H1 (cell line): ENCODE measurements around the gene PRUNE1. TPM values are rescaled to one million over a fixed set of nuclear protein-coding genes. Genes with fewer than 3 reads are reported as not detected.

Experiments
- FOSL1 ChIP-seq: IDR thresholded peaks from 2 replicates; pipeline ENCODE4 v1.6.1; 2011; ENCODE audit warnings: mild to moderate bottlenecking, low read depth, low read length, moderate library complexity; ENCODE audit not compliant: insufficient read depth
- POLR2AphosphoS5 ChIP-seq: IDR thresholded peaks from 2 replicates; pipeline ENCODE4 v1.6.1; 2011; ENCODE audit warnings: low read depth, low read length
- TEAD4 ChIP-seq: IDR thresholded peaks from 2 replicates; pipeline ENCODE4 v1.6.1; 2012; ENCODE audit warnings: low read depth, low read length, inconsistent platforms, mixed read lengths
- polyA plus RNA-seq, 7 experiments: library from polyadenylated mRNA; depleted of rRNA in 3 of 7; stranded (reverse) in 5 of 7; unstranded in 2 of 7; fragments of >200 nt in 5 of 7; fragments of 200-250 nt in 2 of 7; gene quantifications; 1 replicate in 5 of 7; 2 replicates in 1 of 7; 4 replicates in 1 of 7; pipeline versions ENCODE4 v1.2.1 to v1.2.3, GENCODE V29; 2011 to 2013; ENCODE audit warnings: missing spikeins in 2 of 7, mixed read lengths in 2 of 7
- total RNA-seq: library from RNA; stranded (reverse); fragmentation: NEBNext Ultra II Directional; extraction: Animal tissue kit (Norgen Biotek cat#: 25700); gene quantifications from 2 replicates; pipeline ENCODE4 v1.2.1, GENCODE V29; 2021
- TF ChIP-seq, protein P1 (sequence below): fragments of 300-600 bp; sonication (generic); IDR thresholded peaks from 2 replicates; pipeline ENCODE4 v1.7.1; 2012; ENCODE audit warnings: low read length, moderate library complexity, mild to moderate bottlenecking, inconsistent platforms; ENCODE audit not compliant: insufficient replicate concordance

Gene PRUNE1
- total and polyA plus RNA-seq, 2 of the 8 experiments (the other 6 are each of a cell fraction or from before 2014, with no cell fraction given) = 32.8 to 54.2 TPM

GRCh38 chr1:151035167-151035566, 26.9 kb downstream of the PRUNE1 start (continued):
- TF ChIP-seq, protein P1, sequence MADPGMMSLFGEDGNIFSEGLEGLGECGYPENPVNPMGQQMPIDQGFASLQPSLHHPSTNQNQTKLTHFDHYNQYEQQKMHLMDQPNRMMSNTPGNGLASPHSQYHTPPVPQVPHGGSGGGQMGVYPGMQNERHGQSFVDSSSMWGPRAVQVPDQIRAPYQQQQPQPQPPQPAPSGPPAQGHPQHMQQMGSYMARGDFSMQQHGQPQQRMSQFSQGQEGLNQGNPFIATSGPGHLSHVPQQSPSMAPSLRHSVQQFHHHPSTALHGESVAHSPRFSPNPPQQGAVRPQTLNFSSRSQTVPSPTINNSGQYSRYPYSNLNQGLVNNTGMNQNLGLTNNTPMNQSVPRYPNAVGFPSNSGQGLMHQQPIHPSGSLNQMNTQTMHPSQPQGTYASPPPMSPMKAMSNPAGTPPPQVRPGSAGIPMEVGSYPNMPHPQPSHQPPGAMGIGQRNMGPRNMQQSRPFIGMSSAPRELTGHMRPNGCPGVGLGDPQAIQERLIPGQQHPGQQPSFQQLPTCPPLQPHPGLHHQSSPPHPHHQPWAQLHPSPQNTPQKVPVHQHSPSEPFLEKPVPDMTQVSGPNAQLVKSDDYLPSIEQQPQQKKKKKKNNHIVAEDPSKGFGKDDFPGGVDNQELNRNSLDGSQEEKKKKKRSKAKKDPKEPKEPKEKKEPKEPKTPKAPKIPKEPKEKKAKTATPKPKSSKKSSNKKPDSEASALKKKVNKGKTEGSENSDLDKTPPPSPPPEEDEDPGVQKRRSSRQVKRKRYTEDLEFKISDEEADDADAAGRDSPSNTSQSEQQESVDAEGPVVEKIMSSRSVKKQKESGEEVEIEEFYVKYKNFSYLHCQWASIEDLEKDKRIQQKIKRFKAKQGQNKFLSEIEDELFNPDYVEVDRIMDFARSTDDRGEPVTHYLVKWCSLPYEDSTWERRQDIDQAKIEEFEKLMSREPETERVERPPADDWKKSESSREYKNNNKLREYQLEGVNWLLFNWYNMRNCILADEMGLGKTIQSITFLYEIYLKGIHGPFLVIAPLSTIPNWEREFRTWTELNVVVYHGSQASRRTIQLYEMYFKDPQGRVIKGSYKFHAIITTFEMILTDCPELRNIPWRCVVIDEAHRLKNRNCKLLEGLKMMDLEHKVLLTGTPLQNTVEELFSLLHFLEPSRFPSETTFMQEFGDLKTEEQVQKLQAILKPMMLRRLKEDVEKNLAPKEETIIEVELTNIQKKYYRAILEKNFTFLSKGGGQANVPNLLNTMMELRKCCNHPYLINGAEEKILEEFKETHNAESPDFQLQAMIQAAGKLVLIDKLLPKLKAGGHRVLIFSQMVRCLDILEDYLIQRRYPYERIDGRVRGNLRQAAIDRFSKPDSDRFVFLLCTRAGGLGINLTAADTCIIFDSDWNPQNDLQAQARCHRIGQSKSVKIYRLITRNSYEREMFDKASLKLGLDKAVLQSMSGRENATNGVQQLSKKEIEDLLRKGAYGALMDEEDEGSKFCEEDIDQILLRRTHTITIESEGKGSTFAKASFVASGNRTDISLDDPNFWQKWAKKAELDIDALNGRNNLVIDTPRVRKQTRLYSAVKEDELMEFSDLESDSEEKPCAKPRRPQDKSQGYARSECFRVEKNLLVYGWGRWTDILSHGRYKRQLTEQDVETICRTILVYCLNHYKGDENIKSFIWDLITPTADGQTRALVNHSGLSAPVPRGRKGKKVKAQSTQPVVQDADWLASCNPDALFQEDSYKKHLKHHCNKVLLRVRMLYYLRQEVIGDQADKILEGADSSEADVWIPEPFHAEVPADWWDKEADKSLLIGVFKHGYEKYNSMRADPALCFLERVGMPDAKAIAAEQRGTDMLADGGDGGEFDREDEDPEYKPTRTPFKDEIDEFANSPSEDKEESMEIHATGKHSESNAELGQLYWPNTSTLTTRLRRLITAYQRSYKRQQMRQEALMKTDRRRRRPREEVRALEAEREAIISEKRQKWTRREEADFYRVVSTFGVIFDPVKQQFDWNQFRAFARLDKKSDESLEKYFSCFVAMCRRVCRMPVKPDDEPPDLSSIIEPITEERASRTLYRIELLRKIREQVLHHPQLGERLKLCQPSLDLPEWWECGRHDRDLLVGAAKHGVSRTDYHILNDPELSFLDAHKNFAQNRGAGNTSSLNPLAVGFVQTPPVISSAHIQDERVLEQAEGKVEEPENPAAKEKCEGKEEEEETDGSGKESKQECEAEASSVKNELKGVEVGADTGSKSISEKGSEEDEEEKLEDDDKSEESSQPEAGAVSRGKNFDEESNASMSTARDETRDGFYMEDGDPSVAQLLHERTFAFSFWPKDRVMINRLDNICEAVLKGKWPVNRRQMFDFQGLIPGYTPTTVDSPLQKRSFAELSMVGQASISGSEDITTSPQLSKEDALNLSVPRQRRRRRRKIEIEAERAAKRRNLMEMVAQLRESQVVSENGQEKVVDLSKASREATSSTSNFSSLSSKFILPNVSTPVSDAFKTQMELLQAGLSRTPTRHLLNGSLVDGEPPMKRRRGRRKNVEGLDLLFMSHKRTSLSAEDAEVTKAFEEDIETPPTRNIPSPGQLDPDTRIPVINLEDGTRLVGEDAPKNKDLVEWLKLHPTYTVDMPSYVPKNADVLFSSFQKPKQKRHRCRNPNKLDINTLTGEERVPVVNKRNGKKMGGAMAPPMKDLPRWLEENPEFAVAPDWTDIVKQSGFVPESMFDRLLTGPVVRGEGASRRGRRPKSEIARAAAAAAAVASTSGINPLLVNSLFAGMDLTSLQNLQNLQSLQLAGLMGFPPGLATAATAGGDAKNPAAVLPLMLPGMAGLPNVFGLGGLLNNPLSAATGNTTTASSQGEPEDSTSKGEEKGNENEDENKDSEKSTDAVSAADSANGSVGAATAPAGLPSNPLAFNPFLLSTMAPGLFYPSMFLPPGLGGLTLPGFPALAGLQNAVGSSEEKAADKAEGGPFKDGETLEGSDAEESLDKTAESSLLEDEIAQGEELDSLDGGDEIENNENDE = no peak
- no peak for TF ChIP-seq POLR2AphosphoS5
- no peak for TF ChIP-seq TEAD4
- TF ChIP-seq FOSL1 = no peak
